Esophagus squamous epithelium (tissue), 5 donors: ENCODE data around the gene ZNF585A. TPM values are rescaled to one million over a fixed set of nuclear protein-coding genes. Genes with fewer than 3 reads are reported as not detected.

Experiments used
- DNase-seq: peaks from one replicate; lab custom pipeline; 2025; lab: John Stamatoyannopoulos, UW
- H3K27ac ChIP-seq, 4 donors: fragments of 200-600 bp; sonication (generic); one replicate each; pipeline ENCODE4 v1.5.1; 2016 to 2019; ENCODE audit warnings: mild to moderate bottlenecking in 1 of 4
- H3K27me3 ChIP-seq, 4 donors: fragments of 200-600 bp; sonication (generic); 1 replicate in 3 of 4; 2 replicates in 1 of 4; pipeline versions ENCODE4 v1.5.1 to v1.6.0; 2017 to 2021; ENCODE audit warnings: antibody characterized with exemption in 1 of 4
- H3K36me3 ChIP-seq, 3 donors: fragments of 200-600 bp; sonication (generic); one replicate each; pipeline ENCODE4 v1.5.1; 2016 to 2019
- H3K4me1 ChIP-seq, 3 donors: fragments of 200-600 bp; sonication (generic); one replicate each; pipeline ENCODE4 v1.5.1; 2017 to 2019
- H3K4me3 ChIP-seq, 4 donors: fragments of 200-600 bp; sonication (generic); 1 replicate in 3 of 4; 2 replicates in 1 of 4; pipeline ENCODE4 v1.5.1; 2016 to 2019; ENCODE audit warnings: mild to moderate bottlenecking in 2 of 4, moderate library complexity in 1 of 4
- H3K9me3 ChIP-seq, 3 donors: fragments of 200-600 bp; sonication (generic); one replicate each; pipeline ENCODE4 v1.5.1; 2016 to 2019
- CTCF ChIP-seq, 6 experiments: fragments of 450-650 bp in 4 of 6; fragments of 200-600 bp in 2 of 6; sonication (generic) in 2 of 6; IDR thresholded peaks; one replicate each; pipeline ENCODE4 v1.5.1; 2016 to 2019; ENCODE audit warnings: antibody characterized with exemption in 6 of 6, mild to moderate bottlenecking in 4 of 6, moderate library complexity in 4 of 6
- POLR2A ChIP-seq, 4 donors: fragments of 450-650 bp; IDR thresholded peaks; one replicate each; pipeline ENCODE4 v1.6.1; 2017; ENCODE audit warnings: antibody characterized with exemption in 4 of 4, mild to moderate bottlenecking in 4 of 4, moderate library complexity in 3 of 4
- WGBS, 2 donors: methylation state at CpG; one replicate each; pipeline ENCODE4 v1.1.5; 2018; 5-methylcytosine and 5-hydroxymethylcytosine counted together
- intact Hi-C: fragments of 100-400 bp; cut with DNase I; formaldehyde crosslinking; loops from one replicate; pipeline ENCODE4 v1.15.0; 2022
- total RNA-seq, 4 donors: library from RNA; depleted of rRNA; stranded (reverse); fragments of >200 nt; gene quantifications; one replicate each; pipeline ENCODE4 v1.1.0, GENCODE V29; 2016
- donor health status: DM: yes; HTN: yes; CAD: no.

ZNF585A gene
- total RNA-seq, 4 donors from 2014 or later: 3.4 to 9.5 (median 6.8) TPM

- Histone ChIP-seq H3K9me3 (peaks cover 0 to 89% (median 59%) of the 10 kb centered on the region in 3 donors), H3K27ac (no peak overlapping the region), H3K27me3 (no peaks in the 10 kb centered on the region), H3K4me1 (no peaks in the 10 kb centered on the region), H3K4me3 (no peak overlapping the region), H3K36me3 (peaks cover 10 to 98% (median 17%) of the 10 kb centered on the region in 3 donors)
- TF ChIP-seq POLR2A (IDR thresholded peaks at IDR 0.05) (no peak), CTCF (IDR thresholded peaks at IDR 0.05) (no peak)
- intact Hi-C loops: no loop called here
- 100% methylated on average over 1 of the region's 1 CpG for WGBS, 2 donors
- no peak for DNase-seq
Observed at GRCh38 chr19:37165635-37166034, 6.9 kb downstream of the ZNF585A start.

GRCh38 chr19:37160153-37160552, 12.3 kb downstream of the ZNF585A start:
- DNase-seq: no peak
- peaks cover 9 to 99% (median 14%) of the 10 kb centered on the region in 3 donors for H3K36me3 ChIP-seq
- no peak overlapping the region for H3K27ac ChIP-seq
- WGBS, 2 donors: 94 to 96% methylated on average over 1 of the region's 1 CpG
- intact Hi-C loops: no loop called here
- H3K4me1 ChIP-seq: no peaks in the 10 kb centered on the region
- H3K27me3 ChIP-seq: no peaks in the 10 kb centered on the region
- peaks cover 5 to 96% (median 75%) of the 10 kb centered on the region in 3 donors for H3K9me3 ChIP-seq
- H3K4me3 ChIP-seq: no peak overlapping the region
- TF ChIP-seq CTCF (IDR thresholded peaks at IDR 0.05) (no peak), POLR2A (IDR thresholded peaks at IDR 0.05) (no peak)

- H3K4me1 ChIP-seq: no peaks in the 10 kb centered on the region
- TF ChIP-seq POLR2A (IDR thresholded peaks at IDR 0.05) (no peak), CTCF (IDR thresholded peaks at IDR 0.05) (no peak)
- peaks cover 0 to 96% (median 77%) of the 10 kb centered on the region in 3 donors for H3K9me3 ChIP-seq
- no peak overlapping the region for H3K27ac ChIP-seq
- intact Hi-C loops: no loop called here
- DNase-seq: no peak
- WGBS, 2 donors: 97 to 100% methylated on average over 3 of the region's 3 CpGs
- no peaks in the 10 kb centered on the region for H3K27me3 ChIP-seq
- H3K36me3 ChIP-seq: peaks cover 4 to 73% (median 4%) of the 10 kb centered on the region in 3 donors
- H3K4me3 ChIP-seq: no peak overlapping the region
Observed at GRCh38 chr19:37148214-37148613, 24.3 kb downstream of the ZNF585A start.

- H3K27me3 ChIP-seq: no peaks in the 10 kb centered on the region
- no peak for TF ChIP-seq POLR2A (IDR thresholded peaks at IDR 0.05)
- TF ChIP-seq CTCF (IDR thresholded peaks at IDR 0.05): no peak
Observed at GRCh38 chr19:37136111-37136510, 36.4 kb downstream of the ZNF585A start.

GRCh38 chr19:37128821-37129177, 43.7 kb downstream of the ZNF585A start:
- Histone ChIP-seq H3K36me3 (peaks cover 10 to 58% (median 11%) of the 10 kb centered on the region in 3 donors), H3K4me1 (no peaks in the 10 kb centered on the region), H3K27ac (no peak overlapping the region), H3K27me3 (no peaks in the 10 kb centered on the region), H3K9me3 (peaks cover 37 to 100% (median 99%) of the 10 kb centered on the region in 3 donors), H3K4me3 (no peak overlapping the region)
- 86 to 96% methylated on average over 3 of the region's 3 CpGs for WGBS, 2 donors
- DNase-seq: no peak
- intact Hi-C loops: no loop called here
- no peak for TF ChIP-seq POLR2A (IDR thresholded peaks at IDR 0.05)
- no peak for TF ChIP-seq CTCF (IDR thresholded peaks at IDR 0.05)

More at GRCh38 chr19:37136111-37136510, 36.4 kb downstream of the ZNF585A start:
- H3K27ac ChIP-seq: no peak overlapping the region
- no peaks in the 10 kb centered on the region for H3K4me1 ChIP-seq
- intact Hi-C loops: no loop called here
- peaks cover 0 to 2% (median 0%) of the 10 kb centered on the region in 3 donors for H3K36me3 ChIP-seq
- no peak for DNase-seq
- 20 to 21% methylated on average over 1 of the region's 1 CpG for WGBS, 2 donors
- no peak overlapping the region for H3K4me3 ChIP-seq
- H3K9me3 ChIP-seq: peaks cover 4 to 99% (median 96%) of the 10 kb centered on the region in 3 donors
